ENCODE measurements around the gene TMED1.

GRCh38 chr19:10872546-10873107 lies 36.6 kb upstream of the TMED1 start:
- TF ChIP-seq, protein P1, sequence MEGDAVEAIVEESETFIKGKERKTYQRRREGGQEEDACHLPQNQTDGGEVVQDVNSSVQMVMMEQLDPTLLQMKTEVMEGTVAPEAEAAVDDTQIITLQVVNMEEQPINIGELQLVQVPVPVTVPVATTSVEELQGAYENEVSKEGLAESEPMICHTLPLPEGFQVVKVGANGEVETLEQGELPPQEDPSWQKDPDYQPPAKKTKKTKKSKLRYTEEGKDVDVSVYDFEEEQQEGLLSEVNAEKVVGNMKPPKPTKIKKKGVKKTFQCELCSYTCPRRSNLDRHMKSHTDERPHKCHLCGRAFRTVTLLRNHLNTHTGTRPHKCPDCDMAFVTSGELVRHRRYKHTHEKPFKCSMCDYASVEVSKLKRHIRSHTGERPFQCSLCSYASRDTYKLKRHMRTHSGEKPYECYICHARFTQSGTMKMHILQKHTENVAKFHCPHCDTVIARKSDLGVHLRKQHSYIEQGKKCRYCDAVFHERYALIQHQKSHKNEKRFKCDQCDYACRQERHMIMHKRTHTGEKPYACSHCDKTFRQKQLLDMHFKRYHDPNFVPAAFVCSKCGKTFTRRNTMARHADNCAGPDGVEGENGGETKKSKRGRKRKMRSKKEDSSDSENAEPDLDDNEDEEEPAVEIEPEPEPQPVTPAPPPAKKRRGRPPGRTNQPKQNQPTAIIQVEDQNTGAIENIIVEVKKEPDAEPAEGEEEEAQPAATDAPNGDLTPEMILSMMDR (IDR thresholded peaks at IDR 0.05): no peak
- TF ChIP-seq EZH2 (IDR thresholded peaks at IDR 0.05) (no peak), EZH2phosphoT487 (IDR thresholded peaks at IDR 0.05) (no peak)
